ENCODE measurements around the gene RASD1. TPM values are rescaled to one million over a fixed set of nuclear protein-coding genes. Genes with fewer than 3 reads are reported as not detected.

Gene RASD1
- total RNA-seq, 1 experiment from 2014 or later = 5.7 TPM

- peaks cover 21% of the 10 kb centered on the region for H3K23me2 ChIP-seq (ENCODE audit: insufficient read length, low read depth, low read length, poor library complexity, severe bottlenecking)
- no peak overlapping the region for H2AFZ ChIP-seq (ENCODE audit: low read length)
- H3K4me1 ChIP-seq (ENCODE audit: insufficient read depth, low read length) = peaks cover 3% of the 10 kb centered on the region; the same call in 1 of the 2 replicates
- Mint-ChIP-seq H3K27ac (no peak overlapping the region), H3K9me3 (no peaks in the 10 kb centered on the region), H3K36me3 (ENCODE audit: insufficient read depth in 1 of 3, low read depth in 3 of 3) (peaks cover 11 to 39% (median 31%) of the 10 kb centered on the region in 3 experiments), H3K4me3 (no peak overlapping the region; a peak in 1 of 5 replicates), H3K4me1 (peaks cover 33 to 37% of the 10 kb centered on the region in 2 experiments), H3K27me3 (ENCODE audit: low read depth) (peaks cover 33% of the 10 kb centered on the region)
- no peak overlapping the region for H3K4ac ChIP-seq (ENCODE audit: low read depth, low read length)
- no peak overlapping the region for H3K9ac ChIP-seq (ENCODE audit: extremely low read depth, insufficient read length, low read length)
- WGBS (ENCODE audit: extremely low coverage, insufficient read length, low lambda C conversion rate) = no CpG with 5 or more reads among the region's 9 CpGs
- H3K27me3 ChIP-seq (ENCODE audit: insufficient read depth, low read length) = peaks cover 8% of the 10 kb centered on the region; the same call in 1 of the 2 replicates
- H2BK120ac ChIP-seq (ENCODE audit: low read depth, low read length, poor library complexity, severe bottlenecking) = no peak overlapping the region
- no peak overlapping the region for H3K56ac ChIP-seq (ENCODE audit: insufficient read length, low read depth, low read length)
- no peak overlapping the region for H2BK12ac ChIP-seq (ENCODE audit: insufficient read length, low read depth, low read length)
- H2AK5ac ChIP-seq (ENCODE audit: insufficient read length, low read length) = no peak overlapping the region
- H3K4me2 ChIP-seq (ENCODE audit: insufficient read depth, insufficient read length, low read length) = no peak overlapping the region
- H3K14ac ChIP-seq (ENCODE audit: insufficient read depth, low read length) = no peak overlapping the region
- no peaks in the 10 kb centered on the region for H3K79me1 ChIP-seq (ENCODE audit: insufficient read depth, low read depth, low read length, poor library complexity, severe bottlenecking)
- no peak overlapping the region for H4K5ac ChIP-seq (ENCODE audit: insufficient read length, low read depth, low read length)
- TF ChIP-seq CTCF (conservative IDR thresholded peaks at IDR 0.05) = no peak
- no peaks in the 10 kb centered on the region for H3K9me3 ChIP-seq (ENCODE audit: control insufficient read depth, low read depth, low read length)
- no peak overlapping the region for H4K91ac ChIP-seq (ENCODE audit: insufficient read length, low read depth, low read length)
- no peak overlapping the region for H4K8ac ChIP-seq (replicated peaks; ENCODE audit: insufficient read length, low read depth, low read length)
- H2BK5ac ChIP-seq (ENCODE audit: insufficient read length, low read length) = no peak overlapping the region
- no peak overlapping the region for H3K27ac ChIP-seq (ENCODE audit: insufficient read length, low read depth, low read length)
- H3K79me2 ChIP-seq (ENCODE audit: insufficient read depth, low read length) = no peaks in the 10 kb centered on the region
- H2BK20ac ChIP-seq (ENCODE audit: low read depth, low read length, poor library complexity, severe bottlenecking) = no peak overlapping the region
- no peak overlapping the region for H3K18ac ChIP-seq (ENCODE audit: insufficient read length, low read depth, low read length)
- H3K23ac ChIP-seq (ENCODE audit: insufficient read length, low read depth, low read length) = no peak overlapping the region
- H3T11ph ChIP-seq (ENCODE audit: low read length) = no peak overlapping the region
- H2BK15ac ChIP-seq (ENCODE audit: low read depth, low read length) = no peak overlapping the region
- DNase-seq = no peak
- H4K20me1 ChIP-seq (ENCODE audit: control insufficient read depth, insufficient read depth, insufficient read length) = no peaks in the 10 kb centered on the region
Measured at GRCh38 chr17:17492571-17492970, 3.6 kb downstream of the RASD1 start.
